NCI-H526 (cell line): ENCODE measurements around the gene ASCC3.
A peak's percentile ranks its signal among the peaks of the same experiment; 100 is the strongest.

Source experiments
- DNase-seq, 2 experiments: peaks; one replicate each; lab custom pipeline; 2025; lab: John Stamatoyannopoulos, UW

ASCC3 gene

GRCh38 chr6:100730001-100730980, 150.8 kb downstream of the ASCC3 start:
- DNase-seq: no peak

DNA sequence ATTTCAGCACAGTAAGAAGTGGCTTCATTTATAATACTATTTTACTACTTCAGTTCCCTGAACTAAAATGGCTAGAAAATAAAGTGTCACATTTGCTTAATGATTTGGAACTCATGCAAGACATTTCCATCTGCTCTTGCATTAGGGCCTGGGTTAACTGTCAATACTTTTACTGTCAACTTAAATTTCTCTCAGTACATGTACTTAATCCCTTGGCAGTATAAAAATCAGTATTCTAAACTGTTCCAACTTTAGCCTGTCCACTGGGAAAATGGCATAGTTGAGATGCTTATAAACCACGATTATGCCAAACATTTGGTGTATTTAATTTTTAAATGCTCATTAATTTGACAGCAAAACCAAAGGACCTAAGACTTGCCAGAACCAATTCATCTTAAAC, 154.5 kb downstream of the ASCC3 start:
- DNase-seq: no peak

- no peak for DNase-seq
Measured at GRCh38 chr6:100724696-100725095, 156.4 kb downstream of the ASCC3 start.

GRCh38 chr6:100724222-100724621, 156.9 kb downstream of the ASCC3 start:
- DNase-seq: no peak

GRCh38 chr6:100721256-100721655, 159.9 kb downstream of the ASCC3 start:
- no peak for DNase-seq

- peak in 1 of 2 experiments; percentile 48 for DNase-seq
Measured at GRCh38 chr6:100719883-100720682, 161.0 kb downstream of the ASCC3 start.

- no peak for DNase-seq
Measured at GRCh38 chr6:100712997-100713396, 168.1 kb downstream of the ASCC3 start.

DNA sequence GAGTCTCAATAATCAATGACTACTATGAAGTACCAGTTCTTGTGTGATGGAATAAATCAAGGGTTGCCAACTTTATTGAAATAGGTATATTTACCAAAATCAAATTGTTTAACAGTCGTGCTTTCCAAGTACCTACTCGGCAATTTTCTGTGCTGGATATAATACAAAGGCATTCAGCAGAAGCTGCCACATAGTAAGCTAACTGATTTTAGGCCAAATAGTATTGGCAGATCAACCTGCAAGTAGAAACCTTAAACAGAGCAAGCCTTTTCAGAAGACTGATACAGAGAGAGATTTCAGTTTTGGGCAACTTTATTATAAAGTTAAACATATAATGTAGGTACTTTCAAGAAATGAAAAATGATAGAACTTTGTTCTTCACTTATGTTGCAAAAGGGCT, 174.6 kb downstream of the ASCC3 start:
- no peak for DNase-seq

DNA sequence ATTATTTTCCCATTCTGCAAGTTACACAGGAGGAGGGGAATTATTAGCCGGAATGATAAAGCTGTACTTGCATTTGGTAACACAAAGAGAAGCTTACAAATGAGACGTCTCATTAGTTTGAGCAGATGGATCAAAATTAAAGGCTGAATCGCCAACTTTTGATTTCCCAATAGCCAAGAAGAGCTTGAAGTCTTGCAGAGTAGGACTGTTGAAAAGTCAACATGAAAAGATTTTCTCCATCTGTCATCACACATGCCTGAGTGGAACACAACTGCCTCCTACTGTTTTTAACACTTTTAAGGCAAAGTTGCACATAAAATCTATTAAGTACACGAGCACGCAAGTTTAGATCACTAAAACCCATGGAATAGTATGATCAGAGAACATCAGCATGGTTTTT, 176.2 kb downstream of the ASCC3 start:
- no peak for DNase-seq

- DNase-seq: no peak
Measured at GRCh38 chr6:100701728-100702127, 179.4 kb downstream of the ASCC3 start.

DNA sequence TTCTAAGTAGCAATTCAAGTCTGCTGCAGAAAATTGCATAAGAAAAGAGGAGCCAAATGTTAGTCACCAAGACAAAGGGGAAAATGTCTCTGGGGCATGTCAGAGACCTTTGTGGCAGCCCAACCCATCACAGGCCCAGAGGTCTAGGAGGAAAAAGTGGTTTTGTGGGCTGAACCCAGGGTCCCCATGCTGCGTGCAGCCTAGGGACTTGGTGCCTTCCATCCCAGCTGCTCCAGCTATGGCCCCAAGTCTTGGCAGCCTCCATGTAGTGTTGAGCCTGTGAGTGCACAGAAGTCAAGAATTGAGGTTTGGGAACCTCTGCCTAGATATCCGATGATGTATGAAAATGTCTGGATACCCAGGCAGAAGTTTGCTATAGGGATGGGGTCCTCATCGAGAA, 181.1 kb downstream of the ASCC3 start:
- DNase-seq: no peak

DNA sequence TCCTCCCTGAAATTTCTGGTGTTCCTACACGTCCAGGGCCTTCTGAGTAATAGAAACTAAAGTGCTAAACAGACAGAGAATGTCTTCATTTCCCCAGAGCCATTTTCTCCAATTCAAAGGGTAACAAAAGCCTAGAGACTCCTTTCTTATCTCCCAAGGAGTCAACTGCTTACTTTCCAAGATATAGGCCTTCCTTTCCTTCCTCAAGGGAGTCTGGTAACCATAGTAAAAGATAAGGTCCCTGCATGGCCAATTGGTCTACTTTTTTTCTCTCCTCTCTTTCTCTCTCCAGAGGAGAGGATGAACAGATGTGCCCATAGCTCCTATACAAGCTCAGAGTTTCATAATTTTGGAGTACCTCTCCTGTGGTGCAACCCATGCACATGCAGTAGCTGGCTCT, 185.7 kb downstream of the ASCC3 start:
- DNase-seq: no peak

DNA sequence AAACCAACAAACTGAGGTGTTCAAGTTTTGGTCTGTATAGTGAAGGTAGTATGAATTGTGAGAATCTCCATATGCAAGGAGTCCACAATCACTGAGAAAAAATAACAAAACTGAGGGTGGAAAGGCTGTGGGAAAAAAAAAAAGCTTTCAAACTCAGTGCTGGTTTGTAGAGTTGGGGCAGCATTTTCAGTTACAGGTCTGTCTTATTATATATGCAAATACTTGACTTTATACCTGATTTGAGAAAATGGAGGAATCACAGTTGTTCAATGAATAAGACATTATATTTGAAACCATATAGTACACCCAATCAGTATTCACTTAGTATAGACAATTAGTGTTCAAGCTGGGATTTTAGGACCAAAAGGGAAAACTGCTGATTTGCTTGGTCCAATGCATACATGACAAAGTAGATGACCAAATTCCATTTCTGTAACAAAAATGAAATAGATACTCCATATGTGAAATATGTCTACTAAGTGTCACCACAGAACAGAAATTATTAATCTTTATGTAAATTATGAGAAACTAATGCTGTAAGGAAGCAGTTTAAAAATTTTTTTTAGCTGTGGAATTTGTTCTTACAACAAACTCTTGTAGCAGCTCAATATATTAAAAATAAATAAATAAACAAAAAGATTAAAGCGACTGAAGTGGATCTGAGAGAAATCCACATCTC, 187.7 kb downstream of the ASCC3 start:
- no peak for DNase-seq

DNA sequence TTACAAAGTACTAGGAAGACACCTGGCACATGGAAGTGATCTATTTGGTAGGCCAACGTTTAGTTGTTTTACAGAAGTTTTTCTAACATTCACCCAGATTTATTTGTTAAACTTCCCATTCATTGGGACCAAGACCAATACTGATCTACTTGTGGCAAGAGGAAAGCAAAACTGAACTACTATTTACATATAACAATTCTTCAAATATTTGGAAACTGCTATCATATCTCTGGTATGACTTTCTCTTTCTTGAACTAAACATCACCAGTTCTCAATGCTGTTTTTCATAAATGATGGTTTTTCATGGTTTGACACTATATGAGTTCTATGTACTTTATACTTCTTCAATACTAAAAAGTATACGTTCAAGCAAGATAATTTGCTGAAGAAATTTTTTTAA, 189.2 kb downstream of the ASCC3 start:
- no peak for DNase-seq

DNA sequence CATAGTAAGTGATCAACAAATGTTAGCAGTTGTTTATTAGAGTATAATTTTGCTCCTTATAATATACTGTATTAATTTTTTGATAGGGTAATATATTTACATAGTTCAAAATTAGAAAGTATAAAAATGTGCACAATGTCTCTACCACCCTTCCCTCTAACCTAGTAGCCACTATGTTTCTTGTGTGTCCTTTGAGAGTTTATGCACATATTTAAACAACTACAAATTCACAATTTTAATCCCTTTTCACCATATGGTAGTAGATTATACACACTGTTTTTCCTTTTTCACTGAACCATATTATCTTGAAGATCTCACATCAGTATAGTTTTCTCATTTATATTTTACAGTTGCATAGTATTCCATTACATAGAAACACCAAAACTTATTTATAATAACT, 194.9 kb downstream of the ASCC3 start:
- DNase-seq: no peak

- no peak for DNase-seq
Measured at GRCh38 chr6:100685747-100686146, 195.4 kb downstream of the ASCC3 start.

DNA sequence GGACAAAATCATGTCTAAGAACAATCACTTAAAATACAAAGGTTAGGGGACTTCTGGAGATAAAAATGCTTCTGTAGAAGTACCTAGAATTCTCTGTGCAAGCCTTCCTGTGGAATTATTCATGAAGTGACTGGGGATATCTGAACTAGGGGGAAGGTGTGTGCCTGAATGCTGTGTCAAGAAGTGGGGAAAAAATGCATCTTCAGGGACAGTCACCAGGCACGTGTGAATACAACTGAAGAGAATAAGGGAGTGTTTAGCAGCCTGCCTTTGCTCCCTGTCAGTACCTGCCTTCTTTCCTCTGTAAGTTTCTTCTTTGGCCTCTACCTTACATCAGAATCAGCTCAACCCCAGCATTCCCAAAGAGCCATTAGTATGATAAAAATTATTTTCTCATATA, 201.0 kb downstream of the ASCC3 start:
- DNase-seq: no peak

DNA sequence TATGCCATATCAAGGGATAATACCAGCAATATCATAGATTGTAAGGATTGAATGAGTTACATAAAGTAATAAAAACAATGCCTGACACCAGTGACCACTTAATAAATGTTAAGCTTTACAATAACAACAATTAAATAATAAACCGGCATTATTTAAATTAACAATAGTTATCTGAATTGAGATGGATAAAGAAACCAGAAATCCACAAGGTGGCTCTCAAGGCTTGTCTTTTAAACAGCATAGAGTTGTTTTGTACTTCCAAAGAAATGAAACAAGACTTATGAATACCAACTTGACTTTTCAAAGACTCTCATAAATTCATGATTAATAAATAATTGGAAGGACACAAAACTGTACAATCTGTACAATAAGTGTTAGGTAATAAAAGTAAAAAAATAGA, 203.1 kb downstream of the ASCC3 start:
- peak in 1 of 2 experiments; percentile 6 for DNase-seq

- no peak for DNase-seq
Measured at GRCh38 chr6:100677240-100677639, 203.9 kb downstream of the ASCC3 start.

GRCh38 chr6:100673641-100674040, 207.5 kb downstream of the ASCC3 start:
- no peak for DNase-seq

GRCh38 chr6:100671740-100672139, 209.4 kb downstream of the ASCC3 start:
- DNase-seq: no peak

DNA sequence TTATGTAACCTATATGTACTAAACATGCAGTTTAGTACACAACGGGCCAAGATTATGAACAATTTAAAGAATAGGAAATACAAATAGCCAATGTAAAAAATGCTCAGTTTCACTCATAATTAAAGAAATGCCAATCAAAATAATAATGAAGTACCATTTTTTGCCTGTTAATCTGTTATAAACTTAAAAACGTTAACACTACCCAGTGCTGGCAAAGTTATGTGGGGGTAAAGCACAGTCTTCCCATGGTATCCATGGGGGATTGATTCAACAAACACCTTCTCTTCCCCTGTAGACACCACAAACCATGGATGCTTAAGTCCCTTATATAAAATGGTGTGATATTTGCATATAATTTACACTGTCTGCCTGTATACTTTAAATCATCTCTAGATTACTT, 211.1 kb downstream of the ASCC3 start:
- no peak for DNase-seq

GRCh38 chr6:100665041-100665380, 216.1 kb downstream of the ASCC3 start:
- no peak for DNase-seq
